IPS DF 19.7 (cell line): ENCODE measurements around the gene NUTM2A.
"Not testable (repeated sequence)": the region's sequence is repeated elsewhere in the genome, so short reads cannot be mapped to it uniquely, and the experiment has no call there.

Experiments used
- DNase-seq: peaks from one replicate; pipeline ENCODE4 v3.0.0-alpha.2; 2013; ENCODE audit warnings: low read depth, low spot score

NUTM2A gene, protein sequence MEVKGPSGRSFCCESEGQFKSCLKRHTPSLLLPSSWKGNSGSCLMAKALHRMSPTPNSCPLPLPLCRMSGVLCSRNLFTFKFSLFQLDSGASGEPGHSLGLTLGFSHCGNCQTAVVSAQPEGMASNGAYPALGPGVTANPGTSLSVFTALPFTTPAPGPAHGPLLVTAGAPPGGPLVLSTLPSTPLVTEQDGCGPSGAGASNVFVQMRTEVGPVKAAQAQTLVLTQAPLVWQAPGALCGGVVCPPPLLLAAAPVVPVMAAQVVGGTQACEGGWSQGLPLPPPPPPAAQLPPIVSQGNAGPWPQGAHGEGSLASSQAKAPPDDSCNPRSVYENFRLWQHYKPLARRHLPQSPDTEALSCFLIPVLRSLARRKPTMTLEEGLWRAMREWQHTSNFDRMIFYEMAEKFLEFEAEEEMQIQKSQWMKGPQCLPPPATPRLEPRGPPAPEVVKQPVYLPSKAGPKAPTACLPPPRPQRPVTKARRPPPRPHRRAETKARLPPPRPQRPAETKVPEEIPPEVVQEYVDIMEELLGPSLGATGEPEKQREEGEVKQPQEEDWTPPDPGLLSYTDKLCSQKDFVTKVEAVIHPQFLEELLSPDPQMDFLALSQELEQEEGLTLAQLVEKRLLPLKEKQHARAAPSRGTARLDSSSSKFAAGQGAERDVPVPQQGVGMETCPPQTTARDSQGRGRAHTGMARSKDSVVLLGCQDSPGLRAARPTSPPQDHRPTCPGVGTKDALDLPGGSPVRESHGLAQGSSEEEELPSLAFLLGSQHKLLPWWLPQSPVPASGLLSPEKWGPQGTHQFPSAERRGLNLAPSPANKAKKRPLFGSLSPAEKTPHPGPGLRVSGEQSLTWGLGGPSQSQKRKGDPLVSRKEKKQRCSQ

DNA sequence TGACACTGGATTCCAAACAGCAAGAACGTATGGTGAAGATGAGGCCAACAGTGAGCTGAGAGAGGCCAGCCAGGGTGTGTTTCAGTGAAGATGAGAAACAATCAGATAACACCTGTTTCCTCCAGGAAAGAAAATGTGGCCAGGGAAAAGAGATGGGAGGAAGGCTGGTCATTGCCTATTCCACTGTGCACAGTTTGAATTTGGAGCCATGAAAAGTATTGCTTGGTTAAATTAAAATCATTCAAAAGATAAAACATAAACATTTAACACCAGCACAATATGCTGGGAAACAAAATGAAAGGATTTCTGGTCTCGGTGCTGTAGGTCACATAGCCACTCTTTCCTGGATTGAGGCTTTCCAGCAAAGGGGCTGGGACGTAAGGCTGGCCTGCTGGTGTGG lies at the start of gene NUTM2A:
Gene NUTM2A (plus strand): TSS at position 301 of the 400 bp plus-strand sequence. CDS start 383 bp downstream, outside the sequence.
- not testable (repeated sequence) for DNase-seq

DNA sequence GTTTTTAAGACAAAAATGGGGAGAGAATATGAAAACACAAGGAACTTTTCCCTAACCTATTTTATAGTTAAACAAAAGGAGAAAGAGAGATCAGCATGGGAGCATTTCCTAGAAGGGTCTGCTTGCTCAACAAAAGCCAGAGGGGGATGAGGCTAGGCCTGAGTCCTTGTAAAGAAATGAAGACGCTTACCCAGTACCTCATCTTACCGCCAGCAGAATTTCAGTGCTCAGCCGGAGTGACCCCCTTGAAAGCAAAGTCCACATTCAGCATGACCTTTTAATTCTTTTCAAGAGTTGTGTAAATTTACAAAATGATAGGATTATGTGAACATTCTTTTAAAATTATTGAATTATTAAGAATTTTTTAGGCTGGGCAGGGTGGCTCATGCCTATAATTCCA lies 47.7 kb upstream of the NUTM2A start:
- not testable (repeated sequence) for DNase-seq

DNA sequence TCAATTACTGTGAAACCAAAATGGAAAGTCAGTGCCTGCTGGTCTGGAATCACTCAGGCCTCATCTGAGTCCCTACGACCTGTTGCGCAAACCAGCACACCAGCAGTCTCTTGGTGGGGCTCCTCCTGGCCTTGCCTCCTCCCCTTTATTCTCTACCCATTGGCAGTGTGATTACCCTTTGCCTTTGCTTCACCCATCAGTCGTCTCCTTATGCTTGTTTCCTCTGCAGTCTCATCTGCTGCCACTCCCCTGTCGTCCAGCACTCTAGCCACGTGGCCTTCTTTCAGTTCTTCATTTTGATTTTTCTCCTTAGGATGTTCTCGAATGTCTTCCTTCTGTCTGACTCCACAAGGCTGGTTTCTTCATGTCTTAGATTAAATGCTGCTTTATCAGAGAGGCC lies 40.8 kb upstream of the NUTM2A start:
- DNase-seq: not testable (repeated sequence)

DNA sequence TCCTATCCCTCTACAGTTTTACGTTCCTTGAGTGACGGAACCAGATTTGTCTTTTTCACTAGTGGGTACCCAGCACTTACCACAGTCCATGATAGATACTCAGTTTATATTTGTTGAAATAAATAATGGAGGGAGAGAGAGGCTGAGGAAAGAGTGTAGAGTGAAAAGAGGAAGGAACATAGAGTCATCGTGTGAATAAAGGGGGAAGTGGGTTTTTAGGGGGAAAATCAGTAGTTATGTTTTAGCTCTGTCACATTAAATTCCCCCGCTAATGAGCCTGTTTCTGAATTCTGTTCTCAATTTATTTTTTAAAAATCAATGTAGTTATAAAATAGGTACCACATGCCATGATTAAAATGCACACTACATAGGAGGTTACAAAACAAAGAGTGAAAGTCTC lies 39.2 kb upstream of the NUTM2A start:
- DNase-seq: not testable (repeated sequence)

DNA sequence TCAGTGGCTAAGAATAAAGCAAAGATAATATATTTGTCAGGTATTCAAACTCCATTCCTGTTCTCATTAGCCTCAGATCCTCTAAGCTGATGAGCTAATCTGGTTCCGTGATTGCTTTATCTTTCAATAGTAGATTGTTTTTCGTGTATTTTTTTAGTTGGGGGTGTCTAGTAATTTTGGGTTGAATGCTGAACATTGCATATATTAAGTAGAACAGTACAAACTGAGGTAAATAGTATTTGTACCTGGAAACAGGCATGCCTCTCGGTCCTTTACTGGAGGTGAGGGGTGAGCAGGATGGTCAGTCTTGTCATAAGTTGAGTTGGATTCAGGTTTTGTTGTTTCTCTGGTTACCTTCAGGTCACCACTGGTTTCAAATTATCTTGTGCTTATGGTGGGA lies 37.7 kb upstream of the NUTM2A start:
- not testable (repeated sequence) for DNase-seq

DNA sequence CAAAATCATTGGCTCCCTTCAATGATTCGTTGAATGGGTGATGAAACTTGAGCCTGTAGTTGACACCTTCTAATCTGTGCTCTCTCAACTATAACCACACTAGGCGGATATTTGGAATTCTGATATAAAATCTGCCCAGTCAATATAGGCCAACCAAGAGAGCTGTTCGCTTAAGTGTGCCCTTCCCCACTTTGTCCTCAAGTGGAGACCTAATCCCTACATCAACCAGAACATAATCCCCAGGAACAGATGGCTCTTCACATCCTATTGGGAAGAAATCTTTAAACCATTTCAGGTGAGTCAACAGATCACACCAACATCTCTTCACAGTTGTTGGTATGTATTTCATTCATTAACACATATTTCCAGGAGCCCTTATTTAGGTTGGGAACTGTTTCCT lies 33.4 kb upstream of the NUTM2A start:
- not testable (repeated sequence) for DNase-seq

DNA sequence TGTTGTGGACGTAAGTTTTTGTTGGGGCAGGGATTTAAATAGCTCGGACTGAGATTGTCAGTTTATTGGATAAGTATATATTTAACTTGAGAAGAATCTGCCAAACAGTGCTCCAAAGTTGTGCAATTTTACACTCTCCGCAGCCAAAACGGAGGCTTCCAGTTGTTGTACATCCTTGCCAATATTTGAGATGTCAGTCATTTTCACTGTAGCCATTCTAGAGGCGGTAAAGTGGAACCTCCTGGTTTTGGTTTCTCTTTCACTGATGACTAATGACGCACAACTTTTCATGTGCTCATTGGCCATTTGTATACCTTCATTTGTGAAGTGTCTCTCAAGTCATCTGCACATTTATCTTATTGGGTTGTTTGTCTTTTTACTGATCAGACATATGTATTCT lies 24.3 kb upstream of the NUTM2A start:
- not testable (repeated sequence) for DNase-seq

DNA sequence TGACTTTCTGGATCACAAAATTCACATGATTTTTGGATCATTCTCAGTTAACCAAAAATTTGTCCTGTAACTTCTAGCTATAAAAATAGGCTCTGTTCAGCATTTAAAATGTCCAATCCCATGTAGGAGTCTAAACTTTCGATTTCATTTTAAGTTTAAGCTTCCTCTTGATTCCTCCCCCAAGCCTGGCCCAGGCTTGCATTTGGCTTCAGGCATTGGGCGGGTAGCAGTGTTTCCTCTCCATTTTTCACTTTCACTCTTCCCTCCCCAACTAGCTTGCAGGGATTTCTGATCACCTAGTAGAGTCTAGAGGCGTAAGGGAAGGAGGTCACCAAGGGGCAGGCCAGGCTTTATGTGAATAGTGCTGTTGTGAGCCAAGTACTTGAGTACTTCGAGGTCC lies 20.4 kb upstream of the NUTM2A start:
- not testable (repeated sequence) for DNase-seq

DNA sequence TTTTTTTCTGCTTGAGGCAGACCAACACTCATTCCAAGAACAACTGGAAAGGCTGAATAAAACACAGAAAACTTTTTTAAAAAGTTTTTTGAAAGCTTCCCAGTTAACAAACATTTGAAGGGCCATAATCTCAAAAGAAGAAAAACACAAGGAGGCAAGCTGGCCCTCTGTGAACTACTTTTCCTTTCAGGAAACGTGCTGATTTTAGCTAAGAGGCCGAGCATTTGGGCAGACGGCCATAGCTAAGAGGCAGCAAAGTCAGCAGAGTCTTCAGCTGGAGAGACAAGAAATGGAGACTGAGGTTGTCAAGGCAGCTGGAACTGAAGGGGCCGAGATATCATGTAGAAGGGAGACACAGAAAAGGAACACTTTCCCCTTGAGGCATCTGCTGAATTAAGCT lies 18.3 kb upstream of the NUTM2A start:
- DNase-seq: not testable (repeated sequence)

DNA sequence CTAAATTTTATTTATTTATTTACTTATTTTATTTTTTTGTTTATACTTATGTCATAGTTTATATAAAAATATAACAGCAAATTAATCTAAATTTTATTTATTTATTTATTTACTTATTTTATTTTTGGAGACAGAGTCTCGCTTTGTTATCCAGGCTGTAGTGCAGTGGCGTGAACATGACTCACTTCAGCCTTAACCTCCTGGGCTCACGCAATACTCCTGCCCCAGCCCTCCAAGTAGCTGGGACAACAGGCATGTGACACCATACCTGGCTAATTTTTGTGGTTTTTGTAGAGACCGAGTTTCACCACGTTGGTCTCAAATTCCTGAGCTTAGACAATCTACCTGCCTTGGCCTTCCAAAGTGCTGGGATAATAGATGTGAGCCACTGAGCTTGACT lies 14.9 kb upstream of the NUTM2A start:
- DNase-seq: not testable (repeated sequence)

DNA sequence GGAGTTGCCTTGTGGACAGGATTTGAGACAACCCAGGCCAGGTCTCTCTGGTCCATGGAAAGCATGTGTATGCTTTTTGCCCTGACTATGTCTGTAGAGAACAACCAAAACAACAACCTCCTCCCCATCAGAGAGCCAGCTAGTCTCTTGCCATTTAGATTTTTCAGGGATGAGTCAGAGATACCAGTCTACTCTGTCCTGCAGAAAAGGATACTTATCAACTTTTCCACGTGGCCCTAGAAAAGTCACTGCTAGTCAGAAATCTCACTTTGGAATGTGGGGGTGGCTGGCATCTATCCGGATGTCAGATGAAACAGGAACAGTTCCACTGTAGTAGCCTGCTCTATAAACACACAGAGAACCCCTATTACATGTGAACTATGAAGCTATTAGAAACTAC lies 13.4 kb upstream of the NUTM2A start:
- DNase-seq: not testable (repeated sequence)

DNA sequence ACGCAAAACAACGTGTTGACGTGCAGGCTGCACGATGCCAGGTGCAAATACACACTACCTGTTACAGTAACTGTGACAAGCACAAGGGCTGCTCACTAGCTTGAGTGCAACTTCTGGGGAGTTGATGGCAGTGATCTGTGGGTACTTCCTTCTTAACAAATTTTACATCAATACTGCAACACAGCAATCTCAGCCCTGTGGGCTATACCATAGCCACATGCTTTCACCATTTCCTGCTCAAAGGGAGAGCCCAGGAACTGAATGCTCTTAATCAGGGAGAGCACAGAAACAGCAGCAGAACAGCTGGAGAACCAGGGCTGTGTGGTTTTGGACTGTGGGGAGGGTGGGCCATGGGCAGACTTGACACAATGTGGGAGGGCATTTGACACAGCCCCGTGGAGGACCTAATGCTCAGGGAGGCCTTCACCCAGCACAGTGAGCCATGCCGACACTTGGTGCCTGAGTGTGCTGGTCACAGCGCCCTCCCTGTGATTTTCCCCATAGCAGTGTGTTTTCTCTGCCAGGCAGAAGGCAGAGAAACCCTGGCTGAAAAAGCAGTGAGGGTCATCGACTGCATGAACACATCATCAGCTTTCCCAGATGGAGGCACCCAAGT lies 12.0 kb upstream of the NUTM2A start:
- not testable (repeated sequence) for DNase-seq

DNA sequence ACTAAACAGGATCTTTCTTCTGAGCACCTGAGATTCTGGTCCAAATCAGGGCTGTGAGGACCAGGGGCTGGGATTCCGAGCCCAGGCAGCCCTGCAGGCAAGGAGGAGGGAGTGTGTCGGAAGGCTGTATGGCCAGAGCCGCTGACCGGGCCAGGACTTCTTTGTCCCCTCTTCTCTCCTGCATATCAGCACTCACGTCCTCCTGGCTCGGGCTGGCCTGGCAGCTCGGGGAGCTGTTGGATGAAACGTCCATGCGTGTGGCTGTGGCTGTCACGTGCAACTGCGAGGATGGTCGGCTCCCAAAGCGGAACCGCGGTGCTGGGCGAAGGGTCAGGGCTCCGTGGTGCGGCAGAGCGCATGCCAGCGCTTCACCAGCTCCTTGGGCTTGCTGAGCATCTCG lies 11.4 kb upstream of the NUTM2A start:
- not testable (repeated sequence) for DNase-seq

DNA sequence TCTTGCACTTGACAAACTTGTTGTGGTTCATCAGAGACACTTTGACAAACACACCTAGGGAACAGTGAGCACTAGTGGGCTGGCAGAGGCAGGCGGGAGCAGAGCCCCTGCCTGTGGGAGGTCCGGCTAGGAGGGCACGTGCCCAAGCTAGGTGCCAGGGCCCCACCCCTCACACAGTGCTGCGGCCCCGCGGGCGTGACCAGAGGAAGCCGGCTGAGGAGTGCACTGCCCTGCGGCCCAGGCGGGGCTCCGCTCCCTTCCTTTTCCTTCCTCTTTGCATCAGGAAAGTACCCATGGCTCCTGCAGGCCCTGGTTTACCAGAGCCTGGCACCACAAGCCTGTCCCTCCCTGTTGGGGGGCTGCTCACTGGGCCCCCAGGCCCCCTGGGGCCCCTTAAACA lies 9.1 kb upstream of the NUTM2A start:
- DNase-seq: not testable (repeated sequence)

DNA sequence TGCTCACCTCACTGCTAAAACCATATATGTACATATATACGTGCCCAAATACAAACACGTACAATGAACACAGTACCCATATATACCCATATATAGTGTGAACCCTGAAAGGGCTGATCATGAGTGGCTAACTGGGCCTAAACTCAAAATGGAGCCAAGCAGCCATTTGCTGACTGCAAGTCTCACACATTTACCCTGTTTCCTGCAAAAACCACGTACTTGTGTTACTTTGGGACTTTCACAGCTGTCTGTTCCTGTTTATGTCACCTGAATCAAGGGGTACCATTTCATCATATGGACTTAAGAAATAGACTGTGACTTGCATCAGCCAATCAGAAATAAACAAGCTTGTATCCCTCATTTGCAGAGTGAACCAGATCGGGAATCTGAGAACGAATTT lies 5.9 kb upstream of the NUTM2A start:
- not testable (repeated sequence) for DNase-seq

DNA sequence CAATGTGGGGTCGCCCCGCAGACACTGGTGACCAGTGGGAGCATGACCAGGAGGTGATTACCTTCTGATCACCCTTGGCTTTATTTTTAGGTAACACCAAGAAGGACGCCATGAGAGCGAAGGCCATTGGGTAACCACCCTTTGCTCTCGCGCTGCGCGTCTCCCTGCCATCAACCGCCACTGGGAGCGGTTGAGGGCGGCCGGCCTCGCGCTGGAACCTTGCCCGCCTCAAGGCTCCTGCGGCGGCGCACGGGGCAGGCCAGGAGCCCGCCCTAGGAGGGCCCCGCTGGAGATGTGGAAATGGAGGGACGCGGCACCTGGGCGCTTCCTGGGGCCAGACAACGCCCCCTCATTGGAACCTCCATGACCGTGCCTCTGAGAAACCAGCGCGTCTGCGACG lies 2.5 kb upstream of the NUTM2A start:
- not testable (repeated sequence) for DNase-seq

DNA sequence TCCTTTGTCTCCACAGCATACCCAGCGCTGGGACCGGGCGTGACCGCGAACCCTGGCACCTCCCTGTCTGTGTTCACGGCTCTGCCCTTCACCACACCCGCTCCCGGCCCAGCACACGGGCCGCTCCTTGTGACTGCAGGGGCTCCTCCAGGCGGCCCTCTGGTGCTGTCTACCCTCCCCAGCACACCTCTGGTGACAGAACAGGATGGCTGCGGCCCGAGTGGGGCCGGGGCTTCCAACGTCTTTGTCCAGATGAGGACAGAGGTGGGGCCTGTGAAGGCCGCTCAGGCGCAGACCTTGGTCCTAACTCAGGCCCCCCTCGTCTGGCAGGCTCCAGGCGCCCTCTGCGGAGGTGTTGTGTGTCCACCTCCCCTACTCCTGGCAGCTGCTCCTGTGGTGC lies 3.0 kb downstream of the NUTM2A start:
- not testable (repeated sequence) for DNase-seq

DNA sequence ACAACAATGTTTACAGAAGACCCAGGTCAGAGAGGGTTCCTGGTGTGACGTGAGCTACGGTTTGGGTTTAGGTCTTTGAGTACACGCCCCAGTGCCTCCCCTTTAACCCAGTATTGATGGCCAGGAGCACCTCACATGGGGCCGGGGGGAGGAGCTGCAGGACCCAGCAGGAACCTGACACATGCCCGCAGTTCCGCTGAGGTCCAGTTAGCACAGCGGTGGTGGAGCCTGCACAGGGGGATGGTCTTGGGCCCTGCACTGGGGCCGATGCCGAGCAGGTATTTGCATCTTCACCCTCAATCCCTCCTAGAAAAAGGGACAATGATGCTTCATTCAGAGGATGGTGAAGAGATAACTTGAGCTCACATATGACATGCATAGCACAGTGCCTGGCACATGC lies 4.0 kb downstream of the NUTM2A start:
- DNase-seq: not testable (repeated sequence)

DNA sequence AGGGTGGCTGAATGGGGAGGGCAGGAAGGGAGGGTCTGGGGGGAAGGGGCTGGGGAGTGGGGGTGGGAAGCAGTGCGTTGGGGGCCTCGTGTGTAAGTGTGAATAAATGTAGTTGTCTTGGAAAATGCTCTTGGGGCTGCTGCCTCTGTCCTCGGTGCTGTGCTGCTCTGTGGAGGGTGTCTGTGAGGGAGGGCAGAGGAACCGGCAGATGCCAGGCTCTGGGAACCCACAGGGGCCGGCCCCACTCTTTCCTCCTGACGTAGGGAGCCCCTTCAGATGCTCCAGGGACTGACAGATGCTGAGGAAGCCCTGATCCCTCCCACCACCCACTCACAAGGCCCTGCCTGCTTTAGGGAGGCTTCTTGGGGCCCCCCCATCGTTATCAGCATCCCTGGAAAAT lies 9.6 kb downstream of the NUTM2A start:
- not testable (repeated sequence) for DNase-seq

DNA sequence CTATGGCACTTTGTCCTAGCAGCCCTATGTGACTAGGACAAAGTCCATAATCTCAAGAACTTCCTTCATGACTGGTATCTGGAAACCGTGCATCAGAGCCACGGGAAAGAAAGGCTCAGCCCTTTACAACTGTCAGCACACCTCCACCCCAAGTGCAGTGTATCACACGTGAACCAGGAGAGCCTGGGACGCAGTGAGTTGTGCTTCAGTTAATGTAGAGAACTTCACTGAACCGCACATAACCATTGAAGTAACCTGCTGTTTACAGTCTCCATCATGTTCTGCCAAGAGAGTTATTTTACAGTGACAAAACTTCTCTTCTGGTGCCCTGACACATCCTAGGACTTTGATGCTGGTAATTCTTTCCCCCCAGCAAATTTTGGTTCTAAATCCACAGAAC lies 12.0 kb downstream of the NUTM2A start:
- not testable (repeated sequence) for DNase-seq

DNA sequence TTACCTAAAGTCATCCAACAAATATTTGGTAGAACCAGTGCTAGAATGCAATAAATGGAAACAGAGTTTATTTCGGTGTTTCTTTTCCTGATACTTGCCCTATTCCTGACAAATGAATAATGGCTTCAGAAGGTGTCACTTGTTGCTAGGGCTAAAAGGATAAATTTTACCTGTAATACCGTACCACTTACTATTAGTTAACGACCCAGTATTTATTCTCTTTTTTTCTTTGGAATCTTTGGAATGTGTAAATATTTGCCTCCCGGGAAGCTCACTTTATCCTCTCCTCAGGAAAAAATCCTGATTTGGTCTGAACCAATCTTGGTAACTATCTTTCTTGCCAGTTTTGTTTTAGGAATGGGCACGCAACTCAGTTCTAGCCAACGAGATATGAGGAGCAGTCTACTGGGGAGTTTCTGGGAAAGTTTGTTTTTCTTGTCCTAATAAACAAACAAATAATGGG lies 14.1 kb downstream of the NUTM2A start:
- not testable (repeated sequence) for DNase-seq

DNA sequence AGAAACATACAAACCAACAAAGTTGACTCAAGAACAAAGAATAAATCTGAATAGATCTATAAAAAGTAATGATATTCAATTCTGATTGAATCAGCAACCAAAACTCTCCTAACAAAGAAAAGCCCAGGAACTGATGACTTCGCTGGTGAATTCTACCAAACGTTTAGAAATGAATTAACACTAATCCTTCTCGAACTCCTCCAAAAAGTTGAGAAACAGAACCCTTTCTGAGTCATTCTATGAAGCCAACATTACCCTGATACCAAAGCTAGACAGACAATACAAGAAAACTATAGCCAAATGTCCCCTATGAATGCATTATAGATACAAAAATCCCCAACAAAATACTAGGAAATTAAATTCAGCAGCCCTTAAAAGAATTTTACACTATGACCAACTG lies 16.9 kb downstream of the NUTM2A start:
- DNase-seq: not testable (repeated sequence)
